GM21576 (cell line): ENCODE results near the gene URAD.
"Not testable (repeated sequence)": the region's sequence is repeated elsewhere in the genome, so short reads cannot be mapped to it uniquely, and the experiment has no call there.

Source experiments
- ATAC-seq: cut with Tn5 transposase; IDR thresholded peaks from one replicate; pipeline ENCODE4 v1.9.1; 2021; ENCODE audit warnings: mild to moderate bottlenecking, moderate library complexity; ENCODE audit not compliant: unreplicated experiment

Gene URAD, protein sequence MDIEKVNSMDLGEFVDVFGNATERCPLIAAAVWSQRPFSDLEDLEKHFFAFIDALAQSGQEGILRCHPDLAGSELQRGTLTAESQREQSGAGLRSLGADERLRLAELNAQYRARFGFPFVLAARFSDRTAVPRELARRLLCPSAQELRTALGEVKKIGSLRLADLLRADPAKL

GRCh38 chr13:27988520-27988919 lies at the start of gene URAD:
URAD (minus strand) TSS chr13:27988693; CDS start chr13:27988637, 56 bp downstream.
- no peak for ATAC-seq

DNA sequence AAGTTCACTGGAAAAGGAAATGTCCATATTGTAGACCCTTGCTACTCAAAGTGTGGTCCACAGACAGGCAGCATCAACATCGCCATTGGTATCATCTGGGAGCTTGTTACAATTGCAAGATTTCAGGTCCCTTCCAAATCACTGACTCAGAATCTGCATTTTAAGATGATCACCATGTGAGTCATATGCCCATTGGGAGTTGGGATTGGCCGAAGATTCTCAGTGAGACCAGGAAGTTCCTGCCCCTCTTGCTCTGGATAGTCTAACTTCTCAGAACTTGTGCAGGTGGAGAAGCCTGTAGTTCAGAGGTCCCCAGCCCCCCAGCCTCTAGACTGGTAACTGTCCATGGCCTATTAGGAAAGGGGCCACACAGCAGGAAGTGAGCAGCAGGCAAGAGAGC lies 48.9 kb upstream of the URAD start:
- ATAC-seq: no peak

DNA sequence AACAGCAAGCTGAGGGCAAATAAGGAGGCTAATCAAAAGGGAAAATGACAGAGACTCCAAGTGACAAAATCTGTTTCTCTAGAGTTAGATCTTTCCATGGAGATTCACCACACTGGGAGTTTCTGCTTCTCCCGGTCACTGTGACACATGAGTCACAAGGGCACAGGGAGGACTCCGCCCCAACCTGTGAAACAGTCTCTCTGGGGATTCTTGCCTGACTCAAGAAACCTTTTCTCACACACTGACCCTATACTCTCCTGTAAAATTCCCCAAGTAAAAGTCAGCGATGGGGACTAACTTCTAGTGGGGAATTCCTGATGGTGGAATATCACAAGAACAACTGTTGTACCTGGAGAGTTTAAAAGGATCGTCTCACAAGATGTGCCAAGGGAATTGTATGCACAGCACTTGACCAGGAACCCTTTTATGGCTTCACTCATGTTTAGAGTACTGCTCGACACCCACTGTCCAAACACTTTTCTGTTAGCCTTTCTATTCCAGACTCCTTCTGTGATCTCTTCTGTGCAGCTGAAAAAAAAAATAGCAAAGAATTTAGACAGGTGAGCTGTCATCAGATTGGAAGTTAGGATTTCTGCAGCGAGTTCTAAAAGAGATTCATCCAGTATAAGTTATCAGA lies 46.8 kb upstream of the URAD start:
- no peak for ATAC-seq

- no peak for ATAC-seq
Observed at GRCh38 chr13:28033894-28034655, 45.6 kb upstream of the URAD start.

- not testable (repeated sequence) for ATAC-seq
Observed at GRCh38 chr13:28032438-28032837, 43.9 kb upstream of the URAD start.

DNA sequence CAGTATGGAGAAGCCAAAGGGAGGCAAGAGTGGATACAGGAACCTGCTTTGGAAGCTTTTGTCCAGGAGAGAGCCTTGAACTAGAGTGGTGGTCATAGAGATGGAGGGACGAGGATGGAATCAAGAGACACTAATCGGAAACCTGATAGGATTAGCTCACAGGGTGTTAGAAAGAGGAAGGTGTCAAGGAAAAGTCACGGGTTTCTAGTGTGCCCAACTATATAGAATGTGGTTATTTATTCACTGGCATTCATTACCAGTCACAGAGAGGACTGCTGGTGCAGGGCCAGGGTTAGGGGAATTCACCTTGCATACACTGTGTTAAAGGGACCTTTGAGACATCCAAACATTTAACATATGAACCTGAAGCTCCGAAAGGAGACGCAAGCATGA lies 43.4 kb upstream of the URAD start:
- ATAC-seq: no peak

- peak; percentile 50 for ATAC-seq
Observed at GRCh38 chr13:28031220-28031895, 42.9 kb upstream of the URAD start.

DNA sequence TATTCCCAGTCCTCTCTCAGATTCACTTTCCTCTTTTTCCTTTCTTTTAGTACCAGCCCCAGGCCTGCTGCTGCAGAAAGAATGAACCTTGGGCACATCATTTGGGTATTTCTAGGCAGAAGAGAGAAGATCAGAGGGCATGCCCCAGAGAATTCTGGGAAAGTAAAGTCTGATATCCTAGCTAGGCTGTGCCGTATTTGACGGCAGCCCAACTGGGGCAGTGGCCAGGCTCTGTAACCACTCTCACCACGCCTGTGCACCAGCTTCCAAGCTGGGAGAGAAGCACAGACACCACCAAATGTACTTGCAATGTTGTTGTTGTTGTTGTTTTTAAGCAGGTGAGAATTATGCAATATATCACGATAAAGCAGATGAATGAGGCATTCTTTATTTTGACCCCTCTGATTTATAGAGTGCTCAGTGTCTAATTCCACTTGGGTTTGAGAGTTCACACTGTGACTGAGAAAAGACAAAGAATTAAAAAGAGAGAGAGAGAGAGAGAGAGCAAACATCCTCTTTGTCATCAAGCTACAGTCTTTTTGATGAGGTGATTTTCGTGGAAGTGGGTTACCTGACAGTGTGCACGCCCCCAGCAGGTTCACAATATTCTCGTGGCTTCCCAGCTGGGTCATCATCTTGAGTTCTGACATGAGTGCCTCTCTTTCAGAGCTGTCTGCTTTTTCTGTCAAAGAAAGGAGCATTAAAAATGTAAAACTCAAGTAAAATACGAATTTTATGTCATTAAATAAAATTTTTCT lies 39.3 kb upstream of the URAD start:
- no peak for ATAC-seq

DNA sequence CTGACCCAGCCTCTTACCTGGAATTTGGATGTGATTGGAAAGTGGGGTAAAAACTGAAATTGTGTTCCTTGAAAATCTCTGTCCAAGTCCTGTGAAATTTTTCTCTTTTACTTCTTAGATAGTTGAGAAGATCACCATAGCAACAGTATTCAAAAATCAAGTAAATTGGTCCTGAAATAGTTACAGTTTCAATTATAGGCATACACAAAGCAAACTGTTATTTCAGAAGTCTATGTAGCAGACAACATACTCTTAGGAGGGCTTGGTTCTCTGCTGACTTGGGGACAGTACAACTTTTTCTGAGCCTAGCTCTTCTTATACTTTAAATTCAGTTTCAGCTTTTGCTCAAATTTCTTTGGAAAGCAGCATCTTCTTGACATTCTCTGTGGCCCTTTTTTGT lies 38.6 kb upstream of the URAD start:
- ATAC-seq: no peak

GRCh38 chr13:28026508-28026907 lies 38.0 kb upstream of the URAD start:
- ATAC-seq: no peak

- ATAC-seq: no peak
Observed at GRCh38 chr13:28022848-28023518, 34.5 kb upstream of the URAD start.

GRCh38 chr13:28014301-28014700 lies 25.8 kb upstream of the URAD start:
- no peak for ATAC-seq

- ATAC-seq: no peak
Observed at GRCh38 chr13:28013482-28013881, 25.0 kb upstream of the URAD start.

DNA sequence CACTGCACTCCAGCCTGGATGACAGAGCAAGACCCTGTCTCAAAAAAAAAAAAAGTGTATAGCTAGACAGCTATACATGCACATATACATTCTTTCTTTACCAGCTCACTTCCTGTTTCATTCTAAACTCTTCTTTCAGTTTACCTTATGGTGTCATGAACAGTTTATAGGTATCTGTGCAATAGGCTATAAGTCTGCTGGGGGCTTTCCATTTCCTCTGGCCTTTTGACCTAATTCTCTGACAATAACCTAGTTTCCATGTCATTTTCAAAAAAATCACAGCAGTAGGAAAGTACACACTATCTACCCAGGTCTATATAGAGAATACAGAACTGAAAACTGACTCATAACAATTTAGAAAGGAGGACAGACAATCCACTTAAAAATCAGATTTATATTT lies 24.4 kb upstream of the URAD start:
- ATAC-seq: peak; percentile 88

DNA sequence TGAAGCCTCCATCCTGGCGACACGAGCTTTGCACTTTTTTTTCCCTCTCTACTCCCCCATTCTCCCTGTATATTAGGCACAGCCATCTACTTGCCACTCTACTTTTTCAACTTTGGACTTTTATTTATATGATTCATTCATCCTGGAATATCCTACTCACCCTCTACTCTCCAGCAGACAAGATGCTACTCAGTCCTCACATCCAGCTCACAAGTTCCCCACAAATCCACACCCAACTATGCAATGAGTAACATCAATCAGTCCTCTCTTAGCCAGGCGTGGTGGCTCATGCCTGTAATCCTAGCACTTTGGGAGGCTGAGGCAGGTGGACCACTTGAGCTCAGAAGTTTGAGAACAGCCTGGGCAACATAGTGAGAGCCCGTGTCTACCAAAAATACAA lies 23.9 kb upstream of the URAD start:
- no peak for ATAC-seq

- no peak for ATAC-seq
Observed at GRCh38 chr13:28010046-28010445, 21.6 kb upstream of the URAD start.

DNA sequence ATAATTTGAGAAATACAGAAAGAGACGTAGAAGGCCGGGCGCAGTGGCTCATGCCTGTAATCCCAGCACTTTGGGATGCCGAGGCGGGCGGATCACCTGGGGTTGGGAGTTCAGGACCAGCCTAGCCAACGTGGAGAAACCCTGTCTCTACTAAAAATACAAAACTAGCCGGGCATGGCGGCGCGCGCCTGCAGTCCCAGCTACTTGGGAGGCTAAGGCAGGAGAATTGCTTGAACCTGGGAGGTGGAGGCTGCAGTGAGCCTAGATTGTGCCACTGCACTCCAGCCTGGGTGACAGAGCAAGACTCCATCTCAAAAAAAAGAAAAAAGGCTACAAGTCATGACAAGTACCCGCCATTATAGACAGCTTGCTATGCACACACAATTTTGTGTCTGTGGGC lies 16.5 kb upstream of the URAD start:
- not testable (repeated sequence) for ATAC-seq

DNA sequence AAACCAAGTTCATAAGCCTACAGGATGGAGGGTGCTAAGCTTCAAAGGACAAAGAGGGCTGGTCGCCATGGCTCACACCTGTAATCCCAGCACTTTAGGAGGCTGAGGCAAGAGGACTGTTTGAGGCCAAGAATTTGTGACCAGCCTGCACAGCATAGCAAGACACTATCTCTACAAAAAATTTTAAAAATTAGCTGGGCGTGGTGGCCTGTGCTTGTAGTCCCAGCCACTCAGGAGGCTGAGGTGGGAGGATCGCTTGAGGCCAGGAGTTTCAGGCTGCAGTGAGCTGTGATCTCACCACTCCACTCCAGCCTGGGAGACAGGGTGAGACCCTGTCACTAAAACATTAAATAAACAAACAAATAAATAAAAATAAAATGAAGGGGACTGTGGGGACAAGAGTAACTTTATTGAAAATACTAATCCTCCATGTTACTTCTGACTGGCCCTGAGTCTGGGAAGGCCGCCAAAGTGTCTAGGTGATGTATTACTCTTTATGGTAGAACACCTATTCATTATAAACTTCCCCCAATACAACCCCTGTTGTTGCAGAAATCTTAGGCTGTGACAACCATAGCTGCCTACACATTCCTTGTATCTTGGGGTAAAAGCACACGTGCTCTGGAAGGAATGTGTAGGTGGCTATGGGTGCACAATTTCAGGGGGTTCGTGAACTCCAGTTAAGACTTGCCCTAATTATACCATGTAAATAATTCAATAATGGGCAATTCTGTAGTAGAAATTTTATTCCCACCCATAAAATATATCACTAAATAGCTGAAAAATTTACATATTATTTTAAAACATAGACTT lies 14.6 kb upstream of the URAD start:
- ATAC-seq: no peak

- ATAC-seq: no peak
Observed at GRCh38 chr13:28001837-28002473, 13.5 kb upstream of the URAD start.
